Measurements from ENCODE around the gene AATF. TPM values are rescaled to one million over a fixed set of nuclear protein-coding genes. Genes with fewer than 3 reads are reported as not detected.
A peak's percentile ranks its signal among the peaks of the same experiment; 100 is the strongest.

Gene AATF
- polyA plus RNA-seq, 3 donors = 24.3 to 57.9 (median 41.1) TPM

DNA sequence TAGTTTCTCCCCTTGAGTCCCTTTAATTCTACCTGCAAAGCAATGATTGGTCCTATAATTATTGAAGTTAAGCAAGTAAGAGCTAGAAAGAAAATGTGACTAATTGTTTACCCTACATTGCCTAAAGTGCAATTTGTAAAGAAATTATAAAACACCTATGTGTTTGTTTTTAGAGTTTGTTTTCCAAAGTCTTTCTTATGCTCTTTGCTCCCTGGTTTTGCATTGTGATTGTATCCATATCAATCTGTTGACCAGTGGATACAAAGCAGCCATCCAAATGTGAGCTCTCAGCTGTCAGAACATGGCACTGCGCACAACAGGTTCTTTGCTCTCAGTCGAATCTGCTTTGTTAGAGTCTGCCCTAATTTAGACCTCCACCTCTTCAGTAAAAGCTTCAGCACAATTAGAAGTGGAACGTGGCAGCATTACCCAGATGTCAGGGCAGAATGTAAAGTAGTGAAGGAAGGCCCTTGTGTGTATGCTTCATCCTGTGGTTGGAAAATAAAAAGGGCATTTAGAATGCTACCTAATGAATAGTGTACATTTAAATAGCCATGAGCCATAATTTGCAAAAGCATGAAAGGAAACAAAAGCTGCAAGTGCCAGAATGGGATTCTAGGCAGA, 70.5 kb downstream of the AATF start:
- intact Hi-C loops (cut with micrococcal nuclease) = no loop called here
- no peak overlapping the region for H3K4me3 Mint-ChIP-seq
- H3K4me3 ChIP-seq (replicated peaks in 1 of 3; ENCODE audit: low read depth in 2 of 3, low read length in 3 of 3) = no peak overlapping the region
- H3K9ac ChIP-seq (ENCODE audit: insufficient read depth, low read length, poor library complexity, severe bottlenecking) = no peak overlapping the region
- H3K4me2 ChIP-seq (replicated peaks; ENCODE audit: extremely low read depth, low read length, poor library complexity, severe bottlenecking) = no peak overlapping the region
- H3K9me3 Mint-ChIP-seq = no peaks in the 10 kb centered on the region
- no peak overlapping the region for H3K27ac ChIP-seq (ENCODE audit: low read depth in 1 of 2, low read length in 2 of 2)
- no peak overlapping the region for H2AFZ ChIP-seq (ENCODE audit: insufficient read depth, low read depth, low read length, poor library complexity, severe bottlenecking)
- WGBS (ENCODE audit: insufficient coverage) = no CpG with 5 or more reads among the region's 3 CpGs
- peaks cover 3% of the 10 kb centered on the region for H3K79me2 ChIP-seq (ENCODE audit: insufficient read depth, low read length)
- H3K4me1 ChIP-seq (ENCODE audit: control insufficient read depth in 1 of 2, insufficient read depth in 2 of 2, low read length in 2 of 2) = peaks cover 0 to 4% of the 10 kb centered on the region in 2 donors
- peaks cover 7% of the 10 kb centered on the region for H3K4me1 Mint-ChIP-seq
- H3K36me3 Mint-ChIP-seq = peaks cover 54 to 58% of the 10 kb centered on the region in 2 donors
- TF ChIP-seq, protein P1, sequence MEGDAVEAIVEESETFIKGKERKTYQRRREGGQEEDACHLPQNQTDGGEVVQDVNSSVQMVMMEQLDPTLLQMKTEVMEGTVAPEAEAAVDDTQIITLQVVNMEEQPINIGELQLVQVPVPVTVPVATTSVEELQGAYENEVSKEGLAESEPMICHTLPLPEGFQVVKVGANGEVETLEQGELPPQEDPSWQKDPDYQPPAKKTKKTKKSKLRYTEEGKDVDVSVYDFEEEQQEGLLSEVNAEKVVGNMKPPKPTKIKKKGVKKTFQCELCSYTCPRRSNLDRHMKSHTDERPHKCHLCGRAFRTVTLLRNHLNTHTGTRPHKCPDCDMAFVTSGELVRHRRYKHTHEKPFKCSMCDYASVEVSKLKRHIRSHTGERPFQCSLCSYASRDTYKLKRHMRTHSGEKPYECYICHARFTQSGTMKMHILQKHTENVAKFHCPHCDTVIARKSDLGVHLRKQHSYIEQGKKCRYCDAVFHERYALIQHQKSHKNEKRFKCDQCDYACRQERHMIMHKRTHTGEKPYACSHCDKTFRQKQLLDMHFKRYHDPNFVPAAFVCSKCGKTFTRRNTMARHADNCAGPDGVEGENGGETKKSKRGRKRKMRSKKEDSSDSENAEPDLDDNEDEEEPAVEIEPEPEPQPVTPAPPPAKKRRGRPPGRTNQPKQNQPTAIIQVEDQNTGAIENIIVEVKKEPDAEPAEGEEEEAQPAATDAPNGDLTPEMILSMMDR (IDR thresholded peaks at IDR 0.05) = no peak
- peaks cover 31 to 71% of the 10 kb centered on the region in 2 donors for H3K36me3 ChIP-seq (replicated peaks in 1 of 2; ENCODE audit: control insufficient read depth in 1 of 2, insufficient read depth in 2 of 2, low read length in 2 of 2)
- no peak for DNase-seq
- H3K27me3 Mint-ChIP-seq (ENCODE audit: low read depth in 3 of 3) = no peaks in the 10 kb centered on the region
- H3K27me3 ChIP-seq (ENCODE audit: control insufficient read depth in 2 of 2, insufficient read depth in 2 of 2, low read length in 2 of 2) = no peaks in the 10 kb centered on the region
- peak overlapping the region in 1 of 7 donors; percentile 11 for H3K27ac Mint-ChIP-seq
- no peaks in the 10 kb centered on the region for H3K9me3 ChIP-seq (replicated peaks in 1 of 2; ENCODE audit: control insufficient read depth in 1 of 2, insufficient read depth in 1 of 2, low read length in 2 of 2)
- H4K20me1 ChIP-seq (ENCODE audit: insufficient read depth, low read length) = peaks cover 32% of the 10 kb centered on the region

DNA sequence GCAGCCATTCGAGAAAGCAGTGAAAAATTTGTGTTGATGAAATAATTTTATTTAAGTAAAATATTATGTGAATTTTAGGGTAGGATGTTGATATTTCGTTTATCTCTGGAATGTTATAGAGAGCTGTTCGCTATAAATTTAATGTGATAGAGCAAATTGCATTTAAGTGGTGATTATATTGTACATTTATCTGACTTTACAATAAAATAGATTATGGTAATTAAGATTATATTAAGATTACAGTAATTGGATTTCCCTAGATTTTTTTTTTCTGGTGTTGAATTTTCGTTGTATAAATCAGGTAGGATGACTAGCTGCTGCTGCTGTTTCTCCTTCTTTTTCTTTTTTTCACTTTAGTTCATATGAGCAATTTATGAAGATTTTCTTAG, 71.0 kb downstream of the AATF start:
- Mint-ChIP-seq H3K27ac (no peak overlapping the region), H3K27me3 (ENCODE audit: low read depth in 3 of 3) (no peaks in the 10 kb centered on the region), H3K4me3 (no peak overlapping the region), H3K4me1 (peaks cover 9% of the 10 kb centered on the region), H3K9me3 (no peaks in the 10 kb centered on the region), H3K36me3 (peaks cover 55 to 62% of the 10 kb centered on the region in 2 donors)
- Histone ChIP-seq H3K27me3 (ENCODE audit: control insufficient read depth in 2 of 2, insufficient read depth in 2 of 2, low read length in 2 of 2) (no peaks in the 10 kb centered on the region), H3K36me3 (replicated peaks in 1 of 2; ENCODE audit: control insufficient read depth in 1 of 2, insufficient read depth in 2 of 2, low read length in 2 of 2) (peaks cover 31 to 76% of the 10 kb centered on the region in 2 donors), H3K79me2 (ENCODE audit: insufficient read depth, low read length) (peaks cover 3% of the 10 kb centered on the region), H2AFZ (ENCODE audit: insufficient read depth, low read depth, low read length, poor library complexity, severe bottlenecking) (no peak overlapping the region), H3K4me2 (replicated peaks; ENCODE audit: extremely low read depth, low read length, poor library complexity, severe bottlenecking) (no peak overlapping the region), H3K4me1 (ENCODE audit: control insufficient read depth in 1 of 2, insufficient read depth in 2 of 2, low read length in 2 of 2) (peaks cover 0 to 4% of the 10 kb centered on the region in 2 donors), H3K9me3 (replicated peaks in 1 of 2; ENCODE audit: control insufficient read depth in 1 of 2, insufficient read depth in 1 of 2, low read length in 2 of 2) (no peaks in the 10 kb centered on the region), H3K9ac (ENCODE audit: insufficient read depth, low read length, poor library complexity, severe bottlenecking) (no peak overlapping the region), H3K27ac (ENCODE audit: low read depth in 1 of 2, low read length in 2 of 2) (no peak overlapping the region), H4K20me1 (ENCODE audit: insufficient read depth, low read length) (peaks cover 32% of the 10 kb centered on the region), H3K4me3 (replicated peaks in 1 of 3; ENCODE audit: low read depth in 2 of 3, low read length in 3 of 3) (no peak overlapping the region)
- no peak for DNase-seq
- intact Hi-C loops (cut with micrococcal nuclease) = no loop called here
- WGBS (ENCODE audit: insufficient coverage) = 100% methylated on average over 1 of the region's 4 CpGs
- TF ChIP-seq, protein P1 (IDR thresholded peaks at IDR 0.05) = no peak
